ENCODE measurements around the gene UBAP2L.
A peak's percentile ranks its signal among the peaks of the same experiment; 100 is the strongest.
"Not testable (repeated sequence)": the region's sequence is repeated elsewhere in the genome, so short reads cannot be mapped to it uniquely, and the experiment has no call there.

Gene UBAP2L

DNA sequence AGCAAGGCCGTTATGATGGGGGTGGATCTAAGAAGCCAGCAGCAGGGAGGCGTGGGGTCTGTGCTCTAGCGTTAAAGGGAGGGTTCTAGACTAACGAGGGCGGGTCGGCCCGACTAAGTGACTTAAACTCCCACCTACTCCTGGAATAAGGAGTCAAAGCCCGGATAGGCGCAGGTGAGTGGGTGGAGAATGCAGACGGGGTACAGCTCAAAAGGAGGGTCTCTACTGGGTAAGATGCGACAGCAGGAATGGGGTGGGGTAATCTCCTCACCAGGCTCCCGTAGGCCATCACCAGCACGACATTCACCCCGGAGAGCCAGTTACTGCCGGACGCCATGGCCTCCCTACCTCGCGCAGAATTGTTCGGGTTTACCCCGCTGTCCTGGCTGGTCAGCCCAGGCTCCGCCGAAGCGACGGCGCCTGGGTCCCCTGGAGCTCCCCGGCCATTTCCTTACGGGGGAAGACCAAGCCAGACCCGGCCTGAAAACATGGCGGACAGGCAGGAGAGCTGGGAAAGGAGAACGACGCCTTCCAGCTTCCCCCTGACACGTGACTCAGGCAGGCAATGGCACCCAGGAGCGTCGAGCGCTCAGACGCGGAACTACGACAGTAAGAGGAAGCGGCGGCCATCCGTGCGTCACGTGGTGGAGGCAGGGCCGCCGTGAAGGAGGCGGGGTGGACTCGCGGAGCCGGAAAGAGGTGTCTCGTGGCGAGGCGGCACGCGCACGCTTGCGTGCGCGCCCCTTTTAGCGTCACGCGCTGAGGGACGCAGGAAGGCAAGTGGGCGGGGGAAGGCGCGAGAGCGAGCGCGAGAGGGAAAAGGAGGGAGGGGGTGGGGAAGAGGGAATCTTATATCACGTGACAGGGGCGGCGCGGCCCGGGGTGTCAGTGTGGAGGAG lies at the start of gene UBAP2L:
UBAP2L (plus strand) TSS at position 885 of the 899 bp plus-strand sequence. CDS start 4,169 bp downstream, outside the sequence.
- DNase-seq: peak; percentile 92 to 98 (median 96)

GRCh38 chr1:154171223-154171583 lies 49.6 kb upstream of the UBAP2L start:
- DNase-seq: no peak

- DNase-seq: no peak
Measured at GRCh38 chr1:154171880-154172279, 48.9 kb upstream of the UBAP2L start.

GRCh38 chr1:154174654-154175053 lies 46.1 kb upstream of the UBAP2L start:
- DNase-seq: no peak

DNA sequence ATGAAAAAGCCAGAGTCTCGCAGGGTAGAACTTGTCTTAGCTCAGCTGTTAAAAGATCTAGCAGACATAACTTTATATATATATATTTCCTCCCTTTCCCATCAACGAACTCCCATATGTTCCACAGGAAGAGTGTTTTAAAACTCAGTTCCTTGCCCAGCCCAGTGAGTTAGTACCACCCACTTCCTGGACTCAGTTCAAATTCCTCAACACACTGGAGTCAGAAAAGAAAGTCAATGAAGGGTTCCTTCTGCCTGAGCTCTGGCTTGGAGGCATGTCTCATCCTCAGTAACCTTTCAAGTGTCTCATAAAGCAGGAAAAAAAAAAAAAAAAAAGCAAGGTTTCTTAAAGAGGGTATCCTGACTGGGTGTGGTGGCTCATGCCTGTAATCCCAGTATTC lies 44.4 kb upstream of the UBAP2L start:
- DNase-seq: no peak

GRCh38 chr1:154178013-154178412 lies 42.7 kb upstream of the UBAP2L start:
- DNase-seq: no peak

DNA sequence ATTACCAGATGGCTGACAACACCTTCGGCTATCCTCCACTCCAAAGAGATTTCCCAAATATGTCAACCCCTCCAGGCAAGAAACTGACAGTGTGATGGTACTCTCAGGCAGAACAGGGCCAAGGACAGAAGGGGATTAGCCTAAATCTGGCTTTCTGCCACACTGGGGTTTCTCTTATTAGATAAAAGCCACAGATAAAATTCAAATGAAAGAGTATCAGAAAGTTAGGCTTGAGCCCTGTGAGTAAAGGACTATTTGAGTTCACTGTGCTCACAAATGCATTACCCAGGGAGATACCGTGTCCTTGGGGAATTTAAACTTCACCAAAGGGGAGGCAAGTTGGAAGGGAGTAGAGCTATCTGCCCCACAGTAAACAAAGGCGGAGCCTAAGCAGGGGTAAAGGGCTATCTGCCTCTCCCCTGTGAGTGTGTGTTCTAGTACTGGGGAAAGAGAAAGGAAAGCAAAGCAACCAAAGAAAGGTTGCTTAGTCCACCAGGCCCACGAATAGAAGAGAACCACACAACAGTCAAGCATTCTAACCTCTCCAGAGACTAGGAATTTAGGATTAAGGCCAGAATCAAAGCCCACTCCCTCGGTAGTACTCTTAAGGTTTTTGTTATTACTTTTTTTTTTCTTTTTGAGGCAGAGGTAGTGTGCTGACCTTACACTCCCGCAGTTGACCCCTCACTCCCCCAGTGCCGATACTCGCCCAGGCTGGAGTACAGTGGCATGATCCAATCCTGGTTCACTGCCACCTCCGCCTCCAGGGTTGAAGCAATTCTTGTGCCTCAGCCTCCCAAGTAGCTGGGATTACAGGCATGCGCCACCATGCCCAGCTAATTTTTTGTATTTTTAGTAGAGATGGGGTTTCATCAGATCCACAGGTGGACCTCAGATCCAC lies 41.6 kb upstream of the UBAP2L start:
- no peak for DNase-seq

DNA sequence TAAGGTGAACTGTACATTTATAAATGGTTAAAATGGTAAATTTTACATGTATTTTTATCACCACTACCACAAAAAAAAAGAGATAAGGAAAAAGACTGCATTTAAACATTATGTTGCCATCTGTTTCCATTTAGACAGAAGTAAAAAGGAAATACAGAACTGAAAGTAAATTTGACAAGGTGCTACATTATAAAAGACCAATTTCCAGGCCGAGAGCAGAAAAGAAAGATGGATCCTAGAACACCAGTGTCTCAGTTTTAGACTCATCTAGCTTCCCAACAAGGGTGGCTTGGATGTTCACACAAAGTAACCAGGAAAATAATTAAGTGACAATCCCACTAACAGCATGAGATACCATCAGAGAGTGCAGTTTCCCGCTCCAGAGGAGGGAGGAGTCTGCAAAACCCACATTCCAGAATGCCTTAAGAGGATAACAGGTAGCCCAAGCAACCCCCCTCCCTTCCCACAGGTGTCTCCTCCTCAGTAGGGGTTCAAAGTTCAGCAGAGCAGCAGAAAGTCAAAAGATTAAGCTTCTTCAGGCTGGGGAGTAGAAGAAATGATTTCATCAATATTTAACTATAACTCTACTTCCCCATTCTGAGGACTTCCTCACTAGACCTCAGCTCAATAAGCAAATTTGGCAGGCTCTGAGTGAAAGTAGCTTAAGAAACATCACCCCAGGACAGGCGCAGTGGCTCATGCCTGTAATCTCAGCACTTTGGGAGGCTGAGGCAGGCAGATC lies 40.6 kb upstream of the UBAP2L start:
- no peak for DNase-seq

- DNase-seq: peak in 1 of 4 experiments; percentile 13
Measured at GRCh38 chr1:154181944-154182343, 38.8 kb upstream of the UBAP2L start.

DNA sequence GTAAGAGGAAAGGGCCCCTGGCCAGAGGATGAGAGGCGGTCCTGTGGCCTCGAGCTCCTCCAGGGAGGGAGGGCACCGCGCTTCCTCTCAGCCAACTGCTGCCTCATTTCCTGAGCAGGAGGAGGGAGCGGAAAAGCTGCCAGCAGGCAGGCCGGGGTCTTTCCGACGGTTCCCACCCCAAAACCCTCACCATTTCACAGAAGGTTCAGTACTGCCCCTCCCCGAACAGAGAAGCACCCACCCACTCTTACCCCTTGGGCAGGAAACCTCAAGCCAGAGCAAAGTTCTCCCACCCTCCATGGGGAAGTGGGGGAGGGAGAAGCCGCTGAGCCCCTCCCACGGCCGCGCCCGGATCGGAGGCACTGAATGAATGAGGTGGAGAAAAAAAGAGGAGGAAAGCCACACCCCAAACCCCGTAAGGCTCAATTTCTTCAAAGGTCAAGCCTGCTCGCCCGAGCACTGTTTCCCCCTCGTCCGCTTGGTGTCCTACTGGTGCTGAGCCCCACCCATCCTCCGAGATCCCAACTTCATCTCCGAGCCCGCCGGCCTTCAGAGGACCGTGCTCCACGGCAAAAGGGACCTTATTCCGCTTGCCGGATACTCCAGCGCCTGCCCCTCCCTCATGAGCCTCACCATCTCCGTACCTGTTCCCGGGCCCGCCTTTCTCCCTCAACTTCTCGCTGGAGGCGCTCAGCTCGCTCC lies 38.3 kb upstream of the UBAP2L start:
- DNase-seq: peak in 3 of 4 experiments; percentile 4 to 42 (median 32)

- DNase-seq: peak; percentile 77 to 89 (median 84)
Measured at GRCh38 chr1:154183046-154183915, 37.5 kb upstream of the UBAP2L start.

DNA sequence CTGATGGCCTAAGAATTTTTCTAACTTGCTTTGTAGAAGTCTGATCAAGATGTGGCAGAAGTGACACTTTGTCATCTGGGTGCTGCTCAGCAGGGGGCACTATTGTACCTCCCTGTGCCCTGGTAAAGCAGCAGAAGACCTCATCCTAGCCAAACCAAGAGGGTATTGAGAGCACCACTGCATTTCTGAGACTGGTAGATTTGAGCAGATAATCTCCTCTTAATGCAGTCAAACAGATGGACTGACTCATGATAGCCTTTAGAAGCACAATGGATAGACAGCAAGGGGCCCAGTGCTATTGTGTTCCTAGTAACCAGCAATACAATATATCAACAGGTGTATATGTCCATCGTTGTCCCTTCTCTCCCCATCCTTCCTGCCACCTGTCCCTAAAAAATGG lies 34.6 kb upstream of the UBAP2L start:
- peak in 3 of 4 experiments; percentile 11 to 52 (median 15) for DNase-seq

- no peak for DNase-seq
Measured at GRCh38 chr1:154186852-154187501, 33.8 kb upstream of the UBAP2L start.

DNA sequence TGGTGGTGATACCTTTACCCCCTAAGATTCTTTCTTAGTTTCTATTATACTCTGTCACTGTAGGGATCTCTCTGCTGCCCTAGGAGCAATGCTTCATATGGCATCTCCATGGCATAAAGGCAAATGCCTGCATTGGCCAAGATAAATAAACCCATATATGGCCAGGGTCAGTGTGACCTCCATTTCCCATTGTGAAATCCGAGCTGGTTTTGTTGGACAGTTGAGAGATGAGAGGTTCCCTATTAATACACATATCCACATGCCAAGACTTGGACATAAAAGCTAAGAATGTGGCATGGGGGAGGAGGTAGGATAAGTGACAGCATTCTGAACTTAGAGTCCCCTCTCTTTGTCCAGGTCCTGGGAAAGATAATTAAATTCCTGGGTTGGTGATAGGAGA lies 30.2 kb upstream of the UBAP2L start:
- DNase-seq: no peak

GRCh38 chr1:154191990-154192461 lies 28.7 kb upstream of the UBAP2L start, which contains the start of gene TPM3:
TPM3 (minus strand) TSS chr1:154192100; CDS start chr1:154192018, 82 bp downstream.
- DNase-seq: no peak

DNA sequence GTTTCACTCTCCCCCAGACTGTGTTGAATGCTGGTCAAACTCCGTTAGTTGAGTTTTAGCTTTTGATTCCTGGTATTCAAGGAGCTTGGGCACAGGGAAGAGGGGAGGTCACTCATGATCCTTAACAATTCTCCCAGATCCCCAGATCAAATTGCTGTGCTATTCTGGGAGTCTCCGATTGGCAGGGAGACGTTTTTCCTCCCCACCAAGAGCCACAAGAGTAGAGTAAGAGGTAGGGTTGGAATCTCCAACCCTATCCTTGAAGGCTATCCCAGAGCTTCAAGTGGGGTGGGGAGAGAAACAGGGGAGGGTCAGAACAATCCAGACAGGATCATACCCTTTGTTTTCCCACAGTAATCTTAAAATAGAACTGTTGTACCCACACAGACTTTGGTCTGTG lies 28.3 kb upstream of the UBAP2L start:
- DNase-seq: no peak

- DNase-seq: no peak
Measured at GRCh38 chr1:154193821-154194220, 26.9 kb upstream of the UBAP2L start.

- DNase-seq: peak in 1 of 4 experiments; percentile 5
Measured at GRCh38 chr1:154198756-154199562, 21.8 kb upstream of the UBAP2L start.

- no peak for DNase-seq
Measured at GRCh38 chr1:154199563-154199879, 21.2 kb upstream of the UBAP2L start.

GRCh38 chr1:154205778-154206177 lies 15.0 kb upstream of the UBAP2L start:
- DNase-seq: not testable (repeated sequence)
